Esophagus muscularis mucosa (tissue), 4 donors: Measurements from ENCODE around the gene TBCE. TPM values are rescaled to one million over a fixed set of nuclear protein-coding genes. Genes with fewer than 3 reads are reported as not detected.

Experiments
- DNase-seq: peaks from one replicate; pipeline ENCODE4 v3.0.0-alpha.2; 2017; ENCODE audit errors: extremely low spot score
- H3K27ac ChIP-seq, 4 donors: fragments of 200-600 bp; sonication (generic); replicated peaks in 1 of 4; 1 replicate in 3 of 4; 2 replicates in 1 of 4; pipeline ENCODE4 v1.5.1; 2016 to 2019; ENCODE audit warnings: mild to moderate bottlenecking in 1 of 4
- H3K27me3 ChIP-seq, 4 donors: fragments of 200-600 bp; sonication (generic); one replicate each; pipeline versions ENCODE4 v1.5.1 to v1.6.0; 2016 to 2019
- H3K36me3 ChIP-seq, 4 donors: fragments of 200-600 bp; sonication (generic); one replicate each; pipeline ENCODE4 v1.5.1; 2016 to 2019
- H3K4me1 ChIP-seq, 4 donors: fragments of 200-600 bp; sonication (generic); one replicate each; pipeline ENCODE4 v1.5.1; 2016 to 2019
- H3K4me3 ChIP-seq, 4 donors: fragments of 200-600 bp; sonication (generic); 1 replicate in 2 of 4; 2 replicates in 2 of 4; pipeline ENCODE4 v1.5.1; 2016 to 2019; ENCODE audit warnings: mild to moderate bottlenecking in 4 of 4, moderate library complexity in 1 of 4
- H3K9me3 ChIP-seq, 4 donors: fragments of 200-600 bp; sonication (generic); 1 replicate in 3 of 4; 2 replicates in 1 of 4; pipeline ENCODE4 v1.5.1; 2016 to 2019
- CTCF ChIP-seq, 3 experiments: fragments of 200-600 bp in 2 of 3; fragments of 450-650 bp in 1 of 3; sonication (generic) in 2 of 3; IDR thresholded peaks; one replicate each; pipeline ENCODE4 v1.5.1; 2017 to 2019; ENCODE audit warnings: antibody characterized with exemption in 3 of 3, mild to moderate bottlenecking in 2 of 3, moderate library complexity in 1 of 3
- EP300 ChIP-seq: sonication (generic); formaldehyde crosslinking; IDR thresholded peaks from one replicate; pipeline ENCODE4 v1.6.1; 2017; ENCODE audit warnings: antibody characterized with exemption
- POLR2A ChIP-seq: fragments of 450-650 bp; IDR thresholded peaks from one replicate; pipeline ENCODE4 v1.6.1; 2017; ENCODE audit warnings: antibody characterized with exemption, moderate library complexity, mild to moderate bottlenecking, low read depth
- POLR2AphosphoS5 ChIP-seq, 2 donors: sonication (generic); formaldehyde crosslinking; IDR thresholded peaks; one replicate each; pipeline ENCODE4 v1.6.1; 2017; ENCODE audit warnings: antibody characterized with exemption in 2 of 2
- WGBS: methylation state at CpG from one replicate; pipeline ENCODE4 v1.1.5; 2018; 5-methylcytosine and 5-hydroxymethylcytosine counted together
- intact Hi-C: fragments of 100-400 bp; cut with DNase I; formaldehyde crosslinking; loops from one replicate; pipeline ENCODE4 v1.15.1; 2023
- total RNA-seq, 4 donors: library from RNA; depleted of rRNA; stranded (reverse); fragments of >200 nt; gene quantifications; one replicate each; pipeline versions ENCODE4 v1.1.0 to v1.2.1, GENCODE V29; 2016

Gene TBCE
- total RNA-seq, 4 donors from 2014 or later: 10.6 to 21.6 (median 15.3) TPM

- intact Hi-C loops: loop anchor here (5.0 to 10.0 kb wide), 4 partner anchors 76 to 204 kb away; partner anchors contain the start of genes B3GALNT2 and TOMM20
- H3K9me3 ChIP-seq: no peaks in the 10 kb centered on the region
- H3K4me3 ChIP-seq: peak within 1 kb of the TSS; percentile 73 to 100 (median 86)
- H3K36me3 ChIP-seq: no peaks in the 10 kb centered on the region
- peak; percentile 100 for DNase-seq
- TF ChIP-seq POLR2AphosphoS5 (IDR thresholded peaks at IDR 0.05) (peak; percentile 90 to 97), POLR2A (peak; percentile 77), CTCF (IDR thresholded peaks at IDR 0.05) (peak in 1 of 3 experiments; percentile 17), EP300 (no peak)
- peaks cover 57 to 77% (median 75%) of the 10 kb centered on the region in 4 donors for H3K4me1 ChIP-seq
- H3K27me3 ChIP-seq: no peaks in the 10 kb centered on the region
- under 1% methylated on average over 51 of the region's 54 CpGs for WGBS
- H3K27ac ChIP-seq: peak within 1 kb of the TSS; percentile 90 to 99 (median 98)
These were observed 38.7 kb upstream of the TBCE start, which contains the start of gene GGPS1 for GRCh38 chr1:235328271-235329138. Gene GGPS1 (plus strand): TSS chr1:235328570. CDS start chr1:235335265, 6,695 bp downstream.

- peak overlapping the region; percentile 85 to 99 (median 94) for H3K27ac ChIP-seq
- TF ChIP-seq EP300: no peak
- TF ChIP-seq CTCF (IDR thresholded peaks at IDR 0.05): no peak
- TF ChIP-seq POLR2A: no peak
- TF ChIP-seq POLR2AphosphoS5 (IDR thresholded peaks at IDR 0.05): no peak
- no peaks in the 10 kb centered on the region for H3K9me3 ChIP-seq
- H3K4me1 ChIP-seq: peaks cover 54 to 76% (median 72%) of the 10 kb centered on the region in 4 donors
- intact Hi-C loops: loop anchor here (5.0 to 10.0 kb wide), 4 partner anchors 77 to 205 kb away; partner anchors contain the start of genes B3GALNT2 and TOMM20
- H3K4me3 ChIP-seq: peak overlapping the region; percentile 73 to 100 (median 86)
- no peak for DNase-seq
- H3K27me3 ChIP-seq: no peaks in the 10 kb centered on the region
- no peaks in the 10 kb centered on the region for H3K36me3 ChIP-seq
- WGBS: 2% methylated on average over 24 of the region's 24 CpGs
These were observed 37.9 kb upstream of the TBCE start for GRCh38 chr1:235329139-235329902.

- no peak for DNase-seq
- peak overlapping the region in 3 of 4 donors; percentile 17 to 90 (median 23) for H3K27ac ChIP-seq
- no peaks in the 10 kb centered on the region for H3K9me3 ChIP-seq
- intact Hi-C loops: no loop called here
- peaks cover 38 to 66% (median 56%) of the 10 kb centered on the region in 4 donors for H3K4me1 ChIP-seq
- no peaks in the 10 kb centered on the region for H3K27me3 ChIP-seq
- no peak overlapping the region for H3K4me3 ChIP-seq
- WGBS: 81% methylated on average over 5 of the region's 5 CpGs
- H3K36me3 ChIP-seq: peaks cover 6 to 10% (median 7%) of the 10 kb centered on the region in 4 donors
- TF ChIP-seq CTCF (IDR thresholded peaks at IDR 0.05): no peak
- TF ChIP-seq POLR2AphosphoS5 (IDR thresholded peaks at IDR 0.05): no peak
- no peak for TF ChIP-seq POLR2A
- TF ChIP-seq EP300: no peak
These were observed 36.3 kb upstream of the TBCE start for GRCh38 chr1:235330918-235331285.

GRCh38 chr1:235331401-235331800, 35.8 kb upstream of the TBCE start:
- TF ChIP-seq POLR2A (no peak), POLR2AphosphoS5 (IDR thresholded peaks at IDR 0.05) (no peak), CTCF (IDR thresholded peaks at IDR 0.05) (no peak), EP300 (no peak)
- Histone ChIP-seq H3K9me3 (no peaks in the 10 kb centered on the region), H3K4me1 (peaks cover 33 to 61% (median 51%) of the 10 kb centered on the region in 4 donors), H3K27ac (peak overlapping the region in 3 of 4 donors; percentile 14 to 20 (median 17)), H3K4me3 (no peak overlapping the region), H3K36me3 (peaks cover 10 to 15% (median 12%) of the 10 kb centered on the region in 4 donors), H3K27me3 (no peaks in the 10 kb centered on the region)
- WGBS: 43% methylated on average over 3 of the region's 3 CpGs
- no peak for DNase-seq
- intact Hi-C loops: no loop called here
